Thyroid gland (tissue), 4 donors: ENCODE results near the gene MAMDC4.

Source experiments
- POLR2A ChIP-seq, 2 donors: fragments of 450-650 bp; IDR thresholded peaks; one replicate each; pipeline ENCODE4 v1.6.1; 2017; ENCODE audit warnings: antibody characterized with exemption in 2 of 2, mild to moderate bottlenecking in 2 of 2, moderate library complexity in 1 of 2
- TF ChIP-seq, protein P1 (sequence below), 6 experiments: fragments of 200-600 bp in 3 of 6; fragments of 450-650 bp in 3 of 6; sonication (generic) in 3 of 6; IDR thresholded peaks; one replicate each; pipeline ENCODE4 v1.5.1; 2016 to 2019; ENCODE audit warnings: antibody characterized with exemption in 6 of 6, mild to moderate bottlenecking in 2 of 6, inconsistent platforms in 1 of 6, moderate library complexity in 1 of 6

DNA sequence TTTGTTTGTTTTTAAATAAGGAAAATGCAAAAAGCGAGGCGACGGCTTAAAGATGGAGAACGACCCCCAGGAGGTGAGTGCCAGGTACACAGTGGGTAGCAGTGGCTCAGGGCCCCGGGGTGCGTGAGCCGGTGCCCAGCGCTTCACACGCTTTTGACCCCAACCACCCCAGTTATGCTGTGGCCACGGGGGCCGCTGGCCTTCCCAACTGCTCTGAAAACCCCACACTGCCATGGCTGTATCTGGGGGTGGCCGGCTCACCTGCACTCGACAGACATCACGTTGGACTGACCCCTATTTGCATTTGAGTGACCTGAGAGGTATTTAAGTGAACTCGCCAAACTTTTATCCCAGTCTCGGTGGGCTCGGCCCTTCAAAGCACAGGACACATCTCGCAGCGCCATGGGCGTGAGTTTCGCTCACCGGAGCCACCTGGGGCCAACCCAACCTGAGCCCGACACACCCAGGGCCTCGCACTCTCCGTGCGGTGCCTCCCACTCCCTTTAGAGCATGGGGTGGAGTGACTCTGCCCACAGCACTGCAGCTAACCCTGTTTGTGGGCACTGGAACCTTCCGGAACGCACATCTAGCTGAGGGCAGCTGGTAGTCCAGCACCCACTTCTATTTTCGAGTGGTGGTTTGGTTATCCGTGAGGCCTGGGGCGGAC lies 23.5 kb upstream of the MAMDC4 start:
- TF ChIP-seq, protein P1, sequence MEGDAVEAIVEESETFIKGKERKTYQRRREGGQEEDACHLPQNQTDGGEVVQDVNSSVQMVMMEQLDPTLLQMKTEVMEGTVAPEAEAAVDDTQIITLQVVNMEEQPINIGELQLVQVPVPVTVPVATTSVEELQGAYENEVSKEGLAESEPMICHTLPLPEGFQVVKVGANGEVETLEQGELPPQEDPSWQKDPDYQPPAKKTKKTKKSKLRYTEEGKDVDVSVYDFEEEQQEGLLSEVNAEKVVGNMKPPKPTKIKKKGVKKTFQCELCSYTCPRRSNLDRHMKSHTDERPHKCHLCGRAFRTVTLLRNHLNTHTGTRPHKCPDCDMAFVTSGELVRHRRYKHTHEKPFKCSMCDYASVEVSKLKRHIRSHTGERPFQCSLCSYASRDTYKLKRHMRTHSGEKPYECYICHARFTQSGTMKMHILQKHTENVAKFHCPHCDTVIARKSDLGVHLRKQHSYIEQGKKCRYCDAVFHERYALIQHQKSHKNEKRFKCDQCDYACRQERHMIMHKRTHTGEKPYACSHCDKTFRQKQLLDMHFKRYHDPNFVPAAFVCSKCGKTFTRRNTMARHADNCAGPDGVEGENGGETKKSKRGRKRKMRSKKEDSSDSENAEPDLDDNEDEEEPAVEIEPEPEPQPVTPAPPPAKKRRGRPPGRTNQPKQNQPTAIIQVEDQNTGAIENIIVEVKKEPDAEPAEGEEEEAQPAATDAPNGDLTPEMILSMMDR (IDR thresholded peaks at IDR 0.05): no peak
- TF ChIP-seq POLR2A (IDR thresholded peaks at IDR 0.05): no peak
